MM.1S (cell line): ENCODE data around the gene FBXW4.

Experiments
- CTCF ChIP-seq: fragments of 300-600 bp; sonication (generic); IDR thresholded peaks from 2 replicates; pipeline ENCODE4 v1.5.1; 2016; ENCODE audit warnings: antibody characterized with exemption, low read length, mixed read lengths
- EZH2 ChIP-seq: fragments of 300-600 bp; sonication (generic); optimal IDR thresholded peaks from 2 replicates; pipeline ENCODE3; 2017; ENCODE audit warnings: low read depth, mild to moderate bottlenecking, antibody characterized with exemption, low read length, mixed read lengths
- EZH2phosphoT487 ChIP-seq: fragments of 300-600 bp; sonication (generic); IDR thresholded peaks from 2 replicates; pipeline ENCODE4 v1.6.1; 2018; ENCODE audit warnings: antibody characterized with exemption, low read length

GRCh38 chr10:101570428-101571270 lies 124.3 kb downstream of the FBXW4 start:
- no peak for TF ChIP-seq EZH2
- no peak for TF ChIP-seq EZH2phosphoT487
- TF ChIP-seq CTCF, result no peak
